Progenitor cell of endocrine pancreas (in vitro differentiated cells): ENCODE data around the gene CIT. TPM values are rescaled to one million over a fixed set of nuclear protein-coding genes. Genes with fewer than 3 reads are reported as not detected.

Experiments
- DNase-seq: peaks from one replicate; pipeline ENCODE4 v3.0.0; 2021; ENCODE audit warnings: low spot score; ENCODE audit not compliant: unreplicated experiment
- H3K27ac Mint-ChIP-seq: 2 replicates; pipeline ENCODE4 v1.8.0; 2021; ENCODE audit warnings: mild to moderate bottlenecking, moderate library complexity, mixed read lengths
- H3K27me3 Mint-ChIP-seq: 2 replicates; pipeline ENCODE4 v1.8.0; 2021; ENCODE audit warnings: mixed read lengths
- H3K36me3 Mint-ChIP-seq: 2 replicates; pipeline ENCODE4 v1.8.0; 2022; ENCODE audit warnings: mixed read lengths; ENCODE audit not compliant: insufficient read depth
- H3K4me1 Mint-ChIP-seq: 2 replicates; pipeline ENCODE4 v1.8.0; 2021; ENCODE audit warnings: low read depth, mixed read lengths
- H3K4me3 Mint-ChIP-seq: 2 replicates; pipeline ENCODE4 v1.8.0; 2021; ENCODE audit warnings: low read depth, mild to moderate bottlenecking, moderate library complexity, mixed read lengths
- H3K9me3 Mint-ChIP-seq: 2 replicates; pipeline ENCODE4 v1.8.0; 2021; ENCODE audit warnings: low read depth, mixed read lengths
- total RNA-seq: library from RNA; stranded (reverse); gene quantifications from 2 replicates; pipeline ENCODE4 v1.2.1, GENCODE V29; 2021
- TF ChIP-seq, protein P1 (sequence below): fragments of 200-600 bp; sonication (generic); IDR thresholded peaks from one replicate; pipeline ENCODE4 v1.5.0; 2021; ENCODE audit warnings: antibody characterized with exemption, mild to moderate bottlenecking; ENCODE audit not compliant: unreplicated experiment

CIT gene
- total RNA-seq, 1 donor from 2014 or later = 44.1 TPM

DNA sequence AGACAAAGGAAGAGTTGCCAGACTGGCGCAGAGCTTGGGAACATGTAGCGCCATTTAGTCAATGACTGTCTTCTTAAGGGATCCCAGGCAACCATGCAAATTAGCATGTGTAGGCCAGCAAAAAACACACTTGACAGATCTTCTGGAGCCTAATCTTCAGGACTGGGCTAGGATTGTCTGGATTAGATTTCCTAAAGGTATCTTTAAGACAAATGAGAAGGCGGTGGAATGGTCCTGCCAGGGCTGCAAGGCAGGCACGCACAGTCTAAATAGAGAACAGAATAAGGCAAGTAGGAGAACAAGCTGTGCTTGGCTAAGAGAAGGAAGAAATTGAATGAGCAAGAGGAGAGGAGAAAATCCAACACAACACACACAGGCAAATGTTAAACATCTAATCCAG is 80.0 kb downstream of the CIT start:
- Mint-ChIP-seq H3K27me3 (peaks cover 8% of the 10 kb centered on the region), H3K4me1 (peaks cover 10% of the 10 kb centered on the region), H3K36me3 (peaks cover 3% of the 10 kb centered on the region), H3K4me3 (no peak overlapping the region), H3K9me3 (no peaks in the 10 kb centered on the region), H3K27ac (no peak overlapping the region)
- TF ChIP-seq, protein P1, sequence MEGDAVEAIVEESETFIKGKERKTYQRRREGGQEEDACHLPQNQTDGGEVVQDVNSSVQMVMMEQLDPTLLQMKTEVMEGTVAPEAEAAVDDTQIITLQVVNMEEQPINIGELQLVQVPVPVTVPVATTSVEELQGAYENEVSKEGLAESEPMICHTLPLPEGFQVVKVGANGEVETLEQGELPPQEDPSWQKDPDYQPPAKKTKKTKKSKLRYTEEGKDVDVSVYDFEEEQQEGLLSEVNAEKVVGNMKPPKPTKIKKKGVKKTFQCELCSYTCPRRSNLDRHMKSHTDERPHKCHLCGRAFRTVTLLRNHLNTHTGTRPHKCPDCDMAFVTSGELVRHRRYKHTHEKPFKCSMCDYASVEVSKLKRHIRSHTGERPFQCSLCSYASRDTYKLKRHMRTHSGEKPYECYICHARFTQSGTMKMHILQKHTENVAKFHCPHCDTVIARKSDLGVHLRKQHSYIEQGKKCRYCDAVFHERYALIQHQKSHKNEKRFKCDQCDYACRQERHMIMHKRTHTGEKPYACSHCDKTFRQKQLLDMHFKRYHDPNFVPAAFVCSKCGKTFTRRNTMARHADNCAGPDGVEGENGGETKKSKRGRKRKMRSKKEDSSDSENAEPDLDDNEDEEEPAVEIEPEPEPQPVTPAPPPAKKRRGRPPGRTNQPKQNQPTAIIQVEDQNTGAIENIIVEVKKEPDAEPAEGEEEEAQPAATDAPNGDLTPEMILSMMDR = no peak
- DNase-seq = no peak

DNA sequence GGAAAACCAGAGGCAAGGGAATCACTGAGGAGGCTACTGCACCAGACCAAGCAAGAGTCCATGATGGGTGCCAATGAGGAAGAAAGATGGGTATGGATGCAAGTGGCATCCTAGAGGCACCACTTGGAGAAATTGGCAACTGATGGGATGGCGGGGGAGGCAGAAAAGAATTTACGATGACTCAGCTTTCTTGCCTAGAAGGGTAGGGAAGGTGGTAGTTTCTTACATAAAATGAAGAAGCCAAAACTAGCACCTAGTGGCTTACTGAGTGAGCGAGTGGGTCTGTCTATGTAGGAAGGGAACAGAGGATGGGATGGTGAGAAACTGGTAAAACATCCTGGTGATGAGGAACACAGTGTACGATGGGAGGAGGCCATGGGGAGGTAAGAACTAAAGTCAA is 80.8 kb downstream of the CIT start:
- TF ChIP-seq, protein P1 = no peak
- Mint-ChIP-seq H3K4me1 (peaks cover 10% of the 10 kb centered on the region), H3K27ac (no peak overlapping the region), H3K9me3 (no peaks in the 10 kb centered on the region), H3K4me3 (no peak overlapping the region), H3K27me3 (peaks cover under 1% of the 10 kb centered on the region), H3K36me3 (peaks cover 3% of the 10 kb centered on the region)
- no peak for DNase-seq

DNA sequence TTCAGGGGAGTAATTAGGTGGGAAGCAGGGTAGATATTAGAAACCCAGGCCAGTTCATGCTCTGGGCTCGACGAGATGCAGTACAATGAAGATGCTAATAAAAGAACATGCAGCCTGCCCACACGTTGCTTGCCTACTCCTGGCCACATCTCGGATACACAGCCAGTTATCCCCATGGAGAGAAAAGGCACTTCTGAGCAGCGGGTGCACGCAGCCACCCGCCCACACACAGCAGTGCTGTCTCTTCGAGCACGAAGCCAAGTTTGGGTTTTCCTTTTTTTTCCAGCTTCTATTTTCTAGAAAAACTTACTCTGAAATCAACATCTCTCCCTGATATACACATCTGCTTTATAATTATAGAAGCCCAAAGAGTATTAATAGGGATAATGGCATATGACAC is 85.7 kb downstream of the CIT start:
- Mint-ChIP-seq H3K27me3 (no peaks in the 10 kb centered on the region), H3K9me3 (no peaks in the 10 kb centered on the region), H3K36me3 (peaks cover 2% of the 10 kb centered on the region), H3K27ac (no peak overlapping the region), H3K4me1 (no peaks in the 10 kb centered on the region), H3K4me3 (no peak overlapping the region)
- TF ChIP-seq, protein P1 = no peak
- no peak for DNase-seq

DNA sequence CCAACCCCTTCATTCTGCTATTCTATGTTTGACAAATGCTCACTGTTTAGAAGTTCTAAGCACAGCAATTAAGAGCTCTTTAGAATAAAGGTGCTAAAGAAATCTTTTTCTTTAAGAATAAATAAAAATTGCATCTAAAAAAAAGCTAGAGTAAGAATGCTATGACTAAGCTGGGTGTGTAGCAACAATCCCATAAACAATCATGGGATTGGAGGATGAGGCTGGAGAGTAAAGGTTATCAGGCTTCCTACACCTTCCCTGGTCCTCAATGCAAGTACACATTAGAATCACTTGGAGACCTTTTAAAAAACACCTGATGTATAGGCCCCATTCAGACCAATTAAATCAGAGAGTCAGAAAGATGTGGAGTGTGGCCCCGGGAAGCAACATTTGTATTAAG is 88.3 kb downstream of the CIT start:
- Mint-ChIP-seq H3K36me3 (peaks cover 13% of the 10 kb centered on the region), H3K27ac (no peak overlapping the region), H3K4me3 (no peak overlapping the region), H3K4me1 (no peaks in the 10 kb centered on the region), H3K9me3 (peaks cover 2% of the 10 kb centered on the region), H3K27me3 (no peaks in the 10 kb centered on the region)
- TF ChIP-seq, protein P1 = no peak
- DNase-seq = no peak

DNA sequence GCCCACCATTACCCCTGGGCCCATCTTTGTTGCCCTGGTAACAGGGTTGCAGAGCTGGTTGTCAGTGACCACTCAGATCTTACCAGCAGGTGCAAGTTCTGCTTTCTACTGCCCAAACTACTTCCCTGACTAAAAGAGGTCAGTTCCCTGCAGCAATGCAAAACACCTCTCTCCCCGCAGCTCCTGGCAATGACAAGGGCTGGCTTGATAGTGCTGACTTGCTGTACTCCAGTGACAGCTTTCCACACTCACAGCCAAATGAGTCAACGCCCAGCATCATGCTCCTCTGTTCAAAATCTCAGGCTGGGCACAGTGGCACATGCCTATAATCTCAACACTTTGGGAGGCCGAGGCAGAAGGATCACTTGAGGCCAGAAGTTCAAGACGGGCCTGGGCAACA is 90.6 kb downstream of the CIT start:
- H3K36me3 Mint-ChIP-seq = peaks cover 13% of the 10 kb centered on the region
- H3K27me3 Mint-ChIP-seq = no peaks in the 10 kb centered on the region
- no peaks in the 10 kb centered on the region for H3K4me1 Mint-ChIP-seq
- TF ChIP-seq, protein P1 = no peak
- peaks cover 2% of the 10 kb centered on the region for H3K9me3 Mint-ChIP-seq
- no peak overlapping the region for H3K27ac Mint-ChIP-seq
- H3K4me3 Mint-ChIP-seq = no peak overlapping the region
- no peak for DNase-seq

DNA sequence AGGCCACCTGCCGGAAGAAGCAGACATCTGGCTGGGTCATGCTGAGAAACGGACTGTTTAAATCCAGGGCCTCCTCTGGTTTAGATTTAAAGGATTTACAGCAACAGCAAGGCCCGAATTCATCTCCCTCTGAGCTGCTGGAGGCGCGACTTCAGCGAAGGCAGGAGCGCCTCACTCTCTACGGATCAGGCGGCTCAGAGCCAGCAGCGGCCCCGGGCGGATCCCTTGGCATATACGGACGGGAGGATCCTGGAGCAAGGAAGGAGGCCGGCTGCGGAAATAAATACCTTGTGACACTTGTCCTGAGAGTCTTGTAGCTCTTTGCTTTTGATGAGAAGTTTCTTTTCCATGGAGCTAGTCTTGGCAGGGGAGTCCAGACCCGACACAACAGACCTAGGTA is 92.4 kb downstream of the CIT start:
- H3K27ac Mint-ChIP-seq = no peak overlapping the region
- H3K4me1 Mint-ChIP-seq = peaks cover 2% of the 10 kb centered on the region
- H3K9me3 Mint-ChIP-seq = peaks cover 2% of the 10 kb centered on the region
- no peak overlapping the region for H3K4me3 Mint-ChIP-seq
- no peaks in the 10 kb centered on the region for H3K27me3 Mint-ChIP-seq
- peaks cover 15% of the 10 kb centered on the region for H3K36me3 Mint-ChIP-seq
- no peak for DNase-seq
- TF ChIP-seq, protein P1 = no peak
